ENCODE results near the gene FAM204A.

DNA sequence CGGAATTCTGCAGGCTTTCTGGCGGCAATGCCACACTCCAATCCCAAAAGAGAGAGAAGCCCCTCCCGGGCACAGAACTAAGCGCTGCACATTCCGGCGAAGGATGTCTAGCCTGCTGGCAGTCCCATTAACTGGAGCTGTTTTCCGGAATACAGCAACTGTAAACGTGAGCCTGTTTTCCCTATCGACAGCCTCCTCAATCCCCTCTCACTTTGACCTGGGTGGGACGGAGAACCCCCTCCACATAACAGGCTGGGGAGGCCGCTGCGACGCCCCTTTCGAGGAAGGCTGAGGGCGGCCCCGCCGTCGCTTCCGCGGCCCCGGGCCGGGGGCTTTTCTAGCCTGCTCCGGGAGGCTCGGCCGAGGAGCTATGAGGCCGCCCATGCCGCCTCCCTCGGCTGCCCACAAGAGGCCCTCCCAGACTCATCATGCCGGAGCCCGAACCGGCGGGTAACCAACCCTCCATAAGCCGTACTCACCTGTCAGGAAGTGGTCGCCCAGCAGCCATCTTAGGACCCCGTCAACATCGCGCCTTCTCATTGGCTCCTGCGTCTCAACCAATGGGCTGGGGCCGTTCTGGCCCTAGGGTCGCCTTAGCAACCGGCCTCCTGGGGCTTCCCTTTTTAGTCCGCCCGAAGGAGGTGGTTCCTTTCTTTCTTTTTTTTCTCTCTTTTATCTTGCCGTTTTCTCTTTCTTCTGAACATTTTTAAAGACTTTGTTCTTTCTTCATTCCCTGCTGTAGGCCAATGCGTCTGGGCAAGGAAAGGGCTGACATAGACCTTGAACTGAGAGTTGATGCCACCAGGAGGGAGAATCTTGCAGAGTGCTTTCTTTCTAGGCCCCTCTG lies at the start of gene FAM204A:
- TF ChIP-seq, protein P1, sequence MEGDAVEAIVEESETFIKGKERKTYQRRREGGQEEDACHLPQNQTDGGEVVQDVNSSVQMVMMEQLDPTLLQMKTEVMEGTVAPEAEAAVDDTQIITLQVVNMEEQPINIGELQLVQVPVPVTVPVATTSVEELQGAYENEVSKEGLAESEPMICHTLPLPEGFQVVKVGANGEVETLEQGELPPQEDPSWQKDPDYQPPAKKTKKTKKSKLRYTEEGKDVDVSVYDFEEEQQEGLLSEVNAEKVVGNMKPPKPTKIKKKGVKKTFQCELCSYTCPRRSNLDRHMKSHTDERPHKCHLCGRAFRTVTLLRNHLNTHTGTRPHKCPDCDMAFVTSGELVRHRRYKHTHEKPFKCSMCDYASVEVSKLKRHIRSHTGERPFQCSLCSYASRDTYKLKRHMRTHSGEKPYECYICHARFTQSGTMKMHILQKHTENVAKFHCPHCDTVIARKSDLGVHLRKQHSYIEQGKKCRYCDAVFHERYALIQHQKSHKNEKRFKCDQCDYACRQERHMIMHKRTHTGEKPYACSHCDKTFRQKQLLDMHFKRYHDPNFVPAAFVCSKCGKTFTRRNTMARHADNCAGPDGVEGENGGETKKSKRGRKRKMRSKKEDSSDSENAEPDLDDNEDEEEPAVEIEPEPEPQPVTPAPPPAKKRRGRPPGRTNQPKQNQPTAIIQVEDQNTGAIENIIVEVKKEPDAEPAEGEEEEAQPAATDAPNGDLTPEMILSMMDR (conservative IDR thresholded peaks at IDR 0.05): no peak
- no peak for TF ChIP-seq EZH2 (IDR thresholded peaks at IDR 0.05; ENCODE audit: low read depth)
